Gastroesophageal sphincter (tissue), 4 donors: ENCODE results near the gene NAB2. TPM values are rescaled to one million over a fixed set of nuclear protein-coding genes. Genes with fewer than 3 reads are reported as not detected.

Experiments used
- ATAC-seq: fragments of 150-250 bp; one replicate; pipeline ENCODE4 v1.9.1; 2016; ENCODE audit warnings: mild to moderate bottlenecking, moderate library complexity
- H3K27ac ChIP-seq, 4 donors: fragments of 200-600 bp; sonication (generic) in 3 of 4; 1 replicate in 3 of 4; 2 replicates in 1 of 4; pipeline ENCODE4 v1.5.1; 2016 to 2019
- H3K27me3 ChIP-seq: fragments of 200-600 bp; sonication (generic); one replicate; pipeline ENCODE4 v1.5.1; 2019
- H3K36me3 ChIP-seq, 2 donors: fragments of 200-600 bp; sonication (generic); one replicate each; pipeline ENCODE4 v1.5.1; 2019; ENCODE audit warnings: control low read depth in 1 of 2
- H3K4me1 ChIP-seq, 3 donors: fragments of 200-600 bp; sonication (generic); 1 replicate in 2 of 3; 2 replicates in 1 of 3; pipeline ENCODE4 v1.5.1; 2016 to 2019; ENCODE audit warnings: control low read depth in 2 of 3
- H3K4me3 ChIP-seq, 2 donors: fragments of 200-600 bp; sonication (generic); one replicate each; pipeline ENCODE4 v1.5.1; 2019; ENCODE audit warnings: mild to moderate bottlenecking in 1 of 2, moderate library complexity in 1 of 2
- H3K9me3 ChIP-seq, 3 donors: fragments of 200-600 bp; sonication (generic); one replicate each; pipeline ENCODE4 v1.5.1; 2017 to 2019; ENCODE audit warnings: control low read depth in 2 of 3
- CTCF ChIP-seq, 4 experiments: fragments of 200-600 bp in 2 of 4; fragments of 450-650 bp in 2 of 4; sonication (generic) in 1 of 4; IDR thresholded peaks; one replicate each; pipeline ENCODE4 v1.5.1; 2017 to 2019; ENCODE audit warnings: antibody characterized with exemption in 4 of 4, mild to moderate bottlenecking in 2 of 4, moderate library complexity in 2 of 4
- EP300 ChIP-seq: sonication (generic); formaldehyde crosslinking; IDR thresholded peaks from one replicate; pipeline ENCODE4 v1.6.1; 2017; ENCODE audit warnings: antibody characterized with exemption, mild to moderate bottlenecking
- POLR2A ChIP-seq, 2 donors: fragments of 450-650 bp; IDR thresholded peaks; one replicate each; pipeline ENCODE4 v1.6.1; 2017; ENCODE audit warnings: antibody characterized with exemption in 2 of 2, mild to moderate bottlenecking in 2 of 2, moderate library complexity in 1 of 2
- POLR2AphosphoS5 ChIP-seq: sonication (generic); formaldehyde crosslinking; IDR thresholded peaks from one replicate; pipeline ENCODE4 v1.6.1; 2017; ENCODE audit warnings: antibody characterized with exemption
- WGBS, 2 donors: methylation state at CpG; one replicate each; pipeline ENCODE4 v1.1.5; 2018; ENCODE audit warnings: low coverage in 1 of 2; 5-methylcytosine and 5-hydroxymethylcytosine counted together
- total RNA-seq, 4 donors: library from RNA; depleted of rRNA; stranded (reverse); fragments of >200 nt; gene quantifications; one replicate each; pipeline ENCODE4 v1.1.0, GENCODE V29; 2016

Gene NAB2
- total RNA-seq, 4 donors from 2014 or later, result 30.7 to 41.3 (median 38.8) TPM

- H3K27ac ChIP-seq, result peak overlapping the region; percentile 76 to 87 (median 84)
- 67 to 88% methylated on average over 1 of the region's 1 CpG for WGBS, 2 donors
Observed at GRCh38 chr12:57079821-57080220, 9.1 kb upstream of the NAB2 start.

DNA sequence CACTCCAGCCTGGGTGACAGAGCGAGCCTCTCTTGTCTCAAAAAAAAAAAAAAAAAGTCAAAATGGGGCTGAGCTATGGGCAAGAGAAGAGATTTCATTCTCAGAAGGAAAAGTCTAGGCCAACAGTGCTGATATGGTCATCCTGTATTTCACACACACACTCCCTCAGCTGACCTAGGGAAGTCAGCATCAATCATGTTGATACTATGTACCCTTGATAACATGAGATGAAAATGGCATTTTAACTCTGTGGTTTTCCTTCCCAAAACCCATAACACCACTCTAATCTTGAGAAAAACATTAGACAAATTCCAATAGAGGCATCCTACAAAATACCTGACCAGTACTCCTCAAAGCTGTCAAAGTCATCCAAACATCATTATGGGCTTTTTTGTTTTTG is 8.1 kb upstream of the NAB2 start:
- Histone ChIP-seq H3K4me3 (no peak overlapping the region), H3K4me1 (peaks cover 0 to 32% (median 11%) of the 10 kb centered on the region in 3 donors), H3K27ac (peak overlapping the region in 1 of 4 donors; percentile 84), H3K36me3 (peaks cover 0 to 7% of the 10 kb centered on the region in 2 donors), H3K9me3 (no peaks in the 10 kb centered on the region), H3K27me3 (no peaks in the 10 kb centered on the region)
- no peak for TF ChIP-seq POLR2AphosphoS5
- no peak for TF ChIP-seq EP300
- TF ChIP-seq POLR2A (IDR thresholded peaks at IDR 0.05), result no peak
- no peak for TF ChIP-seq CTCF (IDR thresholded peaks at IDR 0.05)
- WGBS, 2 donors, result 100% methylated on average over 1 of the region's 1 CpG; no CpG with 5 or more reads in 1 of the 2 donors
- ATAC-seq, result no peak

More at GRCh38 chr12:57079821-57080220, 9.1 kb upstream of the NAB2 start:
- no peak for TF ChIP-seq EP300
- Histone ChIP-seq H3K4me3 (no peak overlapping the region), H3K9me3 (no peaks in the 10 kb centered on the region), H3K4me1 (peaks cover 0 to 25% (median 11%) of the 10 kb centered on the region in 3 donors), H3K27me3 (no peaks in the 10 kb centered on the region), H3K36me3 (peaks cover 0 to 10% of the 10 kb centered on the region in 2 donors)
- no peak for ATAC-seq

- H3K27ac ChIP-seq, result peak overlapping the region; percentile 91 to 100 (median 100)
- WGBS, 2 donors, result 5 to 6% methylated on average over 12 of the region's 12 CpGs
- H3K4me3 ChIP-seq, result peak overlapping the region; percentile 77 to 95
- ATAC-seq, result no peak
- peaks cover 0 to 36% (median 9%) of the 10 kb centered on the region in 3 donors for H3K4me1 ChIP-seq
- TF ChIP-seq EP300 (no peak), POLR2AphosphoS5 (peak; percentile 33), POLR2A (IDR thresholded peaks at IDR 0.05) (no peak), CTCF (IDR thresholded peaks at IDR 0.05) (no peak)
- no peaks in the 10 kb centered on the region for H3K27me3 ChIP-seq
- no peaks in the 10 kb centered on the region for H3K9me3 ChIP-seq
- peaks cover 0 to 2% of the 10 kb centered on the region in 2 donors for H3K36me3 ChIP-seq
Observed at GRCh38 chr12:57085999-57086492, 2.9 kb upstream of the NAB2 start.

GRCh38 chr12:57086493-57087009 is 2.4 kb upstream of the NAB2 start:
- TF ChIP-seq POLR2AphosphoS5, result no peak
- no peak for TF ChIP-seq EP300
- TF ChIP-seq CTCF (IDR thresholded peaks at IDR 0.05), result peak in 3 of 4 experiments; percentile 12 to 37 (median 27)
- no peak for TF ChIP-seq POLR2A (IDR thresholded peaks at IDR 0.05)
- Histone ChIP-seq H3K4me3 (peak overlapping the region; percentile 77 to 95), H3K27me3 (no peaks in the 10 kb centered on the region), H3K27ac (peak overlapping the region; percentile 91 to 100 (median 100)), H3K9me3 (no peaks in the 10 kb centered on the region), H3K36me3 (peaks cover 0 to 7% of the 10 kb centered on the region in 2 donors), H3K4me1 (peaks cover 0 to 42% (median 14%) of the 10 kb centered on the region in 3 donors)
- no peak for ATAC-seq
- 0% methylated on average over 3 to 11 of the region's 14 CpGs for WGBS, 2 donors

GRCh38 chr12:57087010-57087690 is 1.8 kb upstream of the NAB2 start:
- H3K27me3 ChIP-seq, result no peaks in the 10 kb centered on the region
- no peaks in the 10 kb centered on the region for H3K9me3 ChIP-seq
- ATAC-seq, result peak; percentile 66
- TF ChIP-seq POLR2AphosphoS5, result peak; percentile 86
- peak; percentile 25 for TF ChIP-seq EP300
- no peak for TF ChIP-seq CTCF (IDR thresholded peaks at IDR 0.05)
- peak; percentile 80 to 83 for TF ChIP-seq POLR2A (IDR thresholded peaks at IDR 0.05)
- 0% methylated on average over 1 of the region's 52 CpGs; no CpG with 5 or more reads in 1 of the 2 donors for WGBS, 2 donors
- H3K36me3 ChIP-seq, result peaks cover 0 to 13% of the 10 kb centered on the region in 2 donors
- peak overlapping the region; percentile 91 to 100 (median 100) for H3K27ac ChIP-seq
- peak overlapping the region; percentile 77 to 95 for H3K4me3 ChIP-seq
- peaks cover 0 to 48% (median 20%) of the 10 kb centered on the region in 3 donors for H3K4me1 ChIP-seq
